SJSA1 (cell line): ENCODE measurements around the gene ZNF135. TPM values are rescaled to one million over a fixed set of nuclear protein-coding genes. Genes with fewer than 3 reads are reported as not detected.

Experiments
- total RNA-seq: library from RNA; depleted of rRNA; stranded (reverse); fragments of >200 nt; shearing (Covaris generic); gene quantifications from 2 replicates; pipeline ENCODE4 v1.2.3, GENCODE V29; 2014; rRNA removed

The ZNF135 gene
- total RNA-seq, 1 experiment from 2014 or later = not detected

Other genes starting within 250 kb of the ZNF135 start
- 3.3 and 3.5 TPM in 2 replicates for gene ZNF552, start 244.4 kb upstream of the ZNF135 start, total RNA-seq
- 11.4 and 13.6 TPM in 2 replicates for gene ZNF587B, start 229.0 kb upstream of the ZNF135 start, total RNA-seq
- gene ZNF587, start 209.4 kb upstream of the ZNF135 start, total RNA-seq = 12.3 and 13.3 TPM in 2 replicates
- gene ZNF814, start 170.2 kb upstream of the ZNF135 start, total RNA-seq = 1.1 and 10.2 TPM in 2 replicates
- gene ZNF417, start 142.7 kb upstream of the ZNF135 start, total RNA-seq = 7.4 and 8.4 TPM in 2 replicates
- 0.21 TPM in 1 of 2 replicates, not detected in the other for gene ZNF418, start 123.9 kb upstream of the ZNF135 start, total RNA-seq
- 1.8 and 5.2 TPM in 2 replicates for gene ZNF256, start 111.6 kb upstream of the ZNF135 start, total RNA-seq
- not detected in 2 replicates for gene C19orf18, start 84.7 kb upstream of the ZNF135 start, total RNA-seq
- gene ZNF606, start 56.5 kb upstream of the ZNF135 start, total RNA-seq = 13.1 and 32.0 TPM in 2 replicates
- gene ZSCAN1, start 25.3 kb upstream of the ZNF135 start, total RNA-seq = not detected in 2 replicates
- 0.26 TPM in 1 of 2 replicates, not detected in the other for gene ZSCAN18, start 38.9 kb downstream of the ZNF135 start, total RNA-seq
- 5.4 and 8.3 TPM in 2 replicates for gene ZNF329, start 91.5 kb downstream of the ZNF135 start, total RNA-seq
- 5.2 and 12.4 TPM in 2 replicates for gene ZNF274, start 123.8 kb downstream of the ZNF135 start, total RNA-seq
- gene ZNF544, start 169.6 kb downstream of the ZNF135 start, total RNA-seq = 42.4 and 50.5 TPM in 2 replicates
- gene ZNF8, start 219.7 kb downstream of the ZNF135 start, total RNA-seq = 2.5 and 4.1 TPM in 2 replicates
- 44.4 and 59.3 TPM in 2 replicates for gene ERVK3-1, start 246.1 kb downstream of the ZNF135 start, total RNA-seq